ENCODE measurements around the gene ISCA1. TPM values are rescaled to one million over a fixed set of nuclear protein-coding genes. Genes with fewer than 3 reads are reported as not detected.
"Not testable (repeated sequence)": the region's sequence is repeated elsewhere in the genome, so short reads cannot be mapped to it uniquely, and the experiment has no call there.

The ISCA1 gene
- polyA plus RNA-seq, 1 donor from 2014 or later, result 141 TPM

- not testable (repeated sequence) for H3F3A ChIP-seq (ENCODE audit: insufficient read depth, low read length, poor library complexity, severe bottlenecking); H4K20me1 ChIP-seq (ENCODE audit: insufficient read depth); H3K4me3 ChIP-seq (ENCODE audit: low read length); H3K4me2 ChIP-seq (ENCODE audit: low read length); H3K79me2 ChIP-seq (replicated peaks; ENCODE audit: insufficient read depth, low read length); H3K27me3 ChIP-seq (ENCODE audit: insufficient read depth, low read depth, low read length); H3K9ac ChIP-seq (ENCODE audit: low read length); H3K27ac ChIP-seq (ENCODE audit: low read length); H3K9me2 ChIP-seq (ENCODE audit: insufficient read depth, low read length); H2AFZ ChIP-seq (ENCODE audit: low read depth, low read length); H3K9me3 ChIP-seq (ENCODE audit: low read length)
- peaks cover 19% of the 10 kb centered on the region for H3K36me3 ChIP-seq (ENCODE audit: insufficient read depth, low read length)
These were observed 30.6 kb upstream of the ISCA1 start for GRCh38 chr9:86312959-86313358.

GRCh38 chr9:86308687-86309086 is 26.3 kb upstream of the ISCA1 start:
- H3K27me3 ChIP-seq (ENCODE audit: insufficient read depth, low read depth, low read length), result no peaks in the 10 kb centered on the region
- H3K79me2 ChIP-seq (replicated peaks; ENCODE audit: insufficient read depth, low read length), result no peaks in the 10 kb centered on the region
- TF ChIP-seq RAD21 (conservative IDR thresholded peaks at IDR 0.05) (no peak), MXI1 (conservative IDR thresholded peaks at IDR 0.05; ENCODE audit: poor library complexity, severe bottlenecking) (no peak), TAF1 (IDR thresholded peaks at IDR 0.05; ENCODE audit: low read depth) (no peak), SMC3 (conservative IDR thresholded peaks at IDR 0.05; ENCODE audit: poor library complexity) (no peak), POLR2AphosphoS5 (IDR thresholded peaks at IDR 0.05) (no peak), EP300 (conservative IDR thresholded peaks at IDR 0.05; ENCODE audit: poor library complexity, severe bottlenecking) (no peak), REST (IDR thresholded peaks at IDR 0.05; ENCODE audit: borderline replicate concordance) (no peak), CTCF (IDR thresholded peaks at IDR 0.05; ENCODE audit: poor library complexity, severe bottlenecking) (no peak), EZH2 (IDR thresholded peaks at IDR 0.05; ENCODE audit: borderline replicate concordance, insufficient read depth, low read length, poor library complexity, severe bottlenecking) (no peak)
- H3F3A ChIP-seq (ENCODE audit: insufficient read depth, low read length, poor library complexity, severe bottlenecking), result no peaks in the 10 kb centered on the region
- H3K4me3 ChIP-seq (ENCODE audit: low read length), result no peak overlapping the region
- no peaks in the 10 kb centered on the region for H3K9me3 ChIP-seq (ENCODE audit: low read length)
- H3K27ac ChIP-seq (ENCODE audit: low read length), result no peak overlapping the region
- peaks cover 15% of the 10 kb centered on the region for H3K36me3 ChIP-seq (ENCODE audit: insufficient read depth, low read length)
- no peak overlapping the region for H3K9ac ChIP-seq (ENCODE audit: low read length)
- no peaks in the 10 kb centered on the region for H3K9me2 ChIP-seq (ENCODE audit: insufficient read depth, low read length)
- H3K4me2 ChIP-seq (ENCODE audit: low read length), result no peak overlapping the region
- no peak overlapping the region for H2AFZ ChIP-seq (ENCODE audit: low read depth, low read length)
- no peaks in the 10 kb centered on the region for H4K20me1 ChIP-seq (ENCODE audit: insufficient read depth)

GRCh38 chr9:86304236-86304730 is 21.9 kb upstream of the ISCA1 start:
- no peak for TF ChIP-seq EP300 (conservative IDR thresholded peaks at IDR 0.05; ENCODE audit: poor library complexity, severe bottlenecking)
- no peak for TF ChIP-seq REST (IDR thresholded peaks at IDR 0.05; ENCODE audit: borderline replicate concordance)
- TF ChIP-seq CTCF (IDR thresholded peaks at IDR 0.05; ENCODE audit: poor library complexity, severe bottlenecking), result no peak
- no peak for TF ChIP-seq RAD21 (conservative IDR thresholded peaks at IDR 0.05)
- TF ChIP-seq TAF1 (IDR thresholded peaks at IDR 0.05; ENCODE audit: low read depth), result no peak
- TF ChIP-seq POLR2AphosphoS5 (IDR thresholded peaks at IDR 0.05), result no peak
- no peak for TF ChIP-seq EZH2 (IDR thresholded peaks at IDR 0.05; ENCODE audit: borderline replicate concordance, insufficient read depth, low read length, poor library complexity, severe bottlenecking)
- no peak for TF ChIP-seq SMC3 (conservative IDR thresholded peaks at IDR 0.05; ENCODE audit: poor library complexity)
- no peak for TF ChIP-seq MXI1 (conservative IDR thresholded peaks at IDR 0.05; ENCODE audit: poor library complexity, severe bottlenecking)
- Histone ChIP-seq H2AFZ (ENCODE audit: low read depth, low read length) (no peak overlapping the region), H3K4me3 (ENCODE audit: low read length) (no peak overlapping the region), H3K79me2 (replicated peaks; ENCODE audit: insufficient read depth, low read length) (no peaks in the 10 kb centered on the region), H3K4me2 (ENCODE audit: low read length) (no peak overlapping the region), H3K36me3 (ENCODE audit: insufficient read depth, low read length) (peaks cover 10% of the 10 kb centered on the region), H4K20me1 (ENCODE audit: insufficient read depth) (no peaks in the 10 kb centered on the region), H3K27ac (ENCODE audit: low read length) (no peak overlapping the region), H3K9me2 (ENCODE audit: insufficient read depth, low read length) (no peaks in the 10 kb centered on the region), H3K9me3 (ENCODE audit: low read length) (no peaks in the 10 kb centered on the region), H3F3A (ENCODE audit: insufficient read depth, low read length, poor library complexity, severe bottlenecking) (no peaks in the 10 kb centered on the region), H3K27me3 (ENCODE audit: insufficient read depth, low read depth, low read length) (no peaks in the 10 kb centered on the region), H3K9ac (ENCODE audit: low read length) (no peak overlapping the region)

Data from neural cell (in vitro differentiated cells).